HepG2 (cell line): ENCODE results near the gene ARHGEF10L. TPM values are rescaled to one million over a fixed set of nuclear protein-coding genes. Genes with fewer than 3 reads are reported as not detected.
A peak's percentile ranks its signal among the peaks of the same experiment; 100 is the strongest.

Experiments used
- TSC22D2 ChIP-seq: sonication (generic); formaldehyde crosslinking; IDR thresholded peaks from 2 replicates; pipeline ENCODE4 v1.5.1; 2020; ENCODE audit warnings: missing genetic modification reagents, mild to moderate bottlenecking, borderline replicate concordance
- ZBTB42 ChIP-seq: sonication (generic); formaldehyde crosslinking; IDR thresholded peaks from 2 replicates; pipeline ENCODE4 v1.5.0; 2020; ENCODE audit warnings: mild to moderate bottlenecking, missing genetic modification reagents
- ZNF788 ChIP-seq: sonication (generic); formaldehyde crosslinking; IDR thresholded peaks from 2 replicates; pipeline ENCODE4 v1.5.0; 2020; ENCODE audit warnings: mild to moderate bottlenecking, missing genetic modification reagents, borderline replicate concordance
- polyA plus RNA-seq, 8 experiments: library from polyadenylated mRNA; depleted of rRNA in 3 of 8; stranded (reverse) in 7 of 8; unstranded in 1 of 8; fragments of >200 nt; fragmentation: Illumina TruSeq in 4 of 8; extraction: Trizol in 4 of 8; gene quantifications; 2 replicates each; pipeline versions ENCODE4 v1.2.1 to v1.2.3, GENCODE V29; 2011 to 2016; ENCODE audit warnings: low read depth in 4 of 8, missing spikeins in 1 of 8, mixed read lengths in 1 of 8; ENCODE audit not compliant: insufficient read depth in 1 of 8
- total RNA-seq, 5 experiments: library from RNA; depleted of rRNA; stranded (reverse); fragments of >200 nt; fragmentation: Illumina TruSeq; extraction: Trizol; gene quantifications; 2 replicates each; pipeline ENCODE4 v1.2.3, GENCODE V29; 2016; ENCODE audit warnings: low read depth in 1 of 5
- TF ChIP-seq, protein P1 (sequence below): sonication (generic); formaldehyde crosslinking; IDR thresholded peaks from 2 replicates; pipeline ENCODE4 v1.4.0; 2020; ENCODE audit warnings: missing genetic modification reagents, borderline replicate concordance
- TF ChIP-seq, protein P2 (sequence below): sonication (generic); formaldehyde crosslinking; IDR thresholded peaks from 2 replicates; pipeline ENCODE4 v1.5.1; 2020; ENCODE audit warnings: mild to moderate bottlenecking, missing genetic modification reagents, moderate library complexity

ARHGEF10L gene
- total and polyA plus RNA-seq, 2 of the 13 experiments (the other 11 are each of a cell fraction or from before 2014, with no cell fraction given), result 46.5 to 78.3 TPM

DNA sequence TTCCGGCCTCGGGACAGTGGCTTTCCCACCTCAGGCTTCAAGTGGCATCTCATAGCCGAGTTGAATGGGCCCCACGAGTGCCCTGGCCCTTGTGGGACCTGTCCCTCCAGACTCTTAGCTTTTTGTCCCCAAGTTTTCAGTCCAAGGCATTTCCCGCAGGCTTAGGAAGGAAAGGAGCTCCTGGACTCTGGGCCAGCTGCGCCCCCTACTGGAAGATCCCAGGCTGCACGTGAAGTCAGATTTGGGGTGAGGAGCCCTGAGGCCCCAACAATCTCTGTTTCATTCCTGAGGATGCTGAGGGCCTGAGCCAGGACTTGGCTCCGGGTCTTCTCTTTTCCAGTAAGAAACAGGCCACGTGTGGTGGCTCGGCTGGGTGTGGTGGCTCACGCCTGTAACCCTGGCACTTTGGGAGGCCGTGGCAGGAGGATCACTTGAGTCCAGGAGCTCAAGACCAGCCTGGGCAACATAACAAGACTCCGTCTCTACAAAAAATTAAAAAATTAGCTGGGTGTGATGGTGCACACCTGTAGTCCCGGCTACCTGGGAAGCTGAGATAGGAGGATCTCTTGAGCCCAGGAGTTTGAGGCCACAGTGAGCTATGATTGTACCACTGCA lies 67.4 kb downstream of the ARHGEF10L start (continued):
- TF ChIP-seq, protein P1, sequence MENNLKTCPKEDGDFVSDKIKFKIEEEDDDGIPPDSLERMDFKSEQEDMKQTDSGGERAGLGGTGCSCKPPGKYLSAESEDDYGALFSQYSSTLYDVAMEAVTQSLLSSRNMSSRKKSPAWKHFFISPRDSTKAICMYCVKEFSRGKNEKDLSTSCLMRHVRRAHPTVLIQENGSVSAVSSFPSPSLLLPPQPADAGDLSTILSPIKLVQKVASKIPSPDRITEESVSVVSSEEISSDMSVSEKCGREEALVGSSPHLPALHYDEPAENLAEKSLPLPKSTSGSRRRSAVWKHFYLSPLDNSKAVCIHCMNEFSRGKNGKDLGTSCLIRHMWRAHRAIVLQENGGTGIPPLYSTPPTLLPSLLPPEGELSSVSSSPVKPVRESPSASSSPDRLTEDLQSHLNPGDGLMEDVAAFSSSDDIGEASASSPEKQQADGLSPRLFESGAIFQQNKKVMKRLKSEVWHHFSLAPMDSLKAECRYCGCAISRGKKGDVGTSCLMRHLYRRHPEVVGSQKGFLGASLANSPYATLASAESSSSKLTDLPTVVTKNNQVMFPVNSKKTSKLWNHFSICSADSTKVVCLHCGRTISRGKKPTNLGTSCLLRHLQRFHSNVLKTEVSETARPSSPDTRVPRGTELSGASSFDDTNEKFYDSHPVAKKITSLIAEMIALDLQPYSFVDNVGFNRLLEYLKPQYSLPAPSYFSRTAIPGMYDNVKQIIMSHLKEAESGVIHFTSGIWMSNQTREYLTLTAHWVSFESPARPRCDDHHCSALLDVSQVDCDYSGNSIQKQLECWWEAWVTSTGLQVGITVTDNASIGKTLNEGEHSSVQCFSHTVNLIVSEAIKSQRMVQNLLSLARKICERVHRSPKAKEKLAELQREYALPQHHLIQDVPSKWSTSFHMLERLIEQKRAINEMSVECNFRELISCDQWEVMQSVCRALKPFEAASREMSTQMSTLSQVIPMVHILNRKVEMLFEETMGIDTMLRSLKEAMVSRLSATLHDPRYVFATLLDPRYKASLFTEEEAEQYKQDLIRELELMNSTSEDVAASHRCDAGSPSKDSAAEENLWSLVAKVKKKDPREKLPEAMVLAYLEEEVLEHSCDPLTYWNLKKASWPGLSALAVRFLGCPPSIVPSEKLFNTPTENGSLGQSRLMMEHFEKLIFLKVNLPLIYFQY, result 0 out of 2 replicates have a peak, but pooled peaks have one; percentile 28
- TF ChIP-seq TSC22D2, result peak; percentile 30; the same call in 1 of the 2 replicates
- no peak for TF ChIP-seq ZBTB42 (CRISPR knock-in tag)
- peak; percentile 19; the same call in 1 of the 2 replicates for TF ChIP-seq ZNF788 (CRISPR knock-in tag)
- TF ChIP-seq, protein P2, sequence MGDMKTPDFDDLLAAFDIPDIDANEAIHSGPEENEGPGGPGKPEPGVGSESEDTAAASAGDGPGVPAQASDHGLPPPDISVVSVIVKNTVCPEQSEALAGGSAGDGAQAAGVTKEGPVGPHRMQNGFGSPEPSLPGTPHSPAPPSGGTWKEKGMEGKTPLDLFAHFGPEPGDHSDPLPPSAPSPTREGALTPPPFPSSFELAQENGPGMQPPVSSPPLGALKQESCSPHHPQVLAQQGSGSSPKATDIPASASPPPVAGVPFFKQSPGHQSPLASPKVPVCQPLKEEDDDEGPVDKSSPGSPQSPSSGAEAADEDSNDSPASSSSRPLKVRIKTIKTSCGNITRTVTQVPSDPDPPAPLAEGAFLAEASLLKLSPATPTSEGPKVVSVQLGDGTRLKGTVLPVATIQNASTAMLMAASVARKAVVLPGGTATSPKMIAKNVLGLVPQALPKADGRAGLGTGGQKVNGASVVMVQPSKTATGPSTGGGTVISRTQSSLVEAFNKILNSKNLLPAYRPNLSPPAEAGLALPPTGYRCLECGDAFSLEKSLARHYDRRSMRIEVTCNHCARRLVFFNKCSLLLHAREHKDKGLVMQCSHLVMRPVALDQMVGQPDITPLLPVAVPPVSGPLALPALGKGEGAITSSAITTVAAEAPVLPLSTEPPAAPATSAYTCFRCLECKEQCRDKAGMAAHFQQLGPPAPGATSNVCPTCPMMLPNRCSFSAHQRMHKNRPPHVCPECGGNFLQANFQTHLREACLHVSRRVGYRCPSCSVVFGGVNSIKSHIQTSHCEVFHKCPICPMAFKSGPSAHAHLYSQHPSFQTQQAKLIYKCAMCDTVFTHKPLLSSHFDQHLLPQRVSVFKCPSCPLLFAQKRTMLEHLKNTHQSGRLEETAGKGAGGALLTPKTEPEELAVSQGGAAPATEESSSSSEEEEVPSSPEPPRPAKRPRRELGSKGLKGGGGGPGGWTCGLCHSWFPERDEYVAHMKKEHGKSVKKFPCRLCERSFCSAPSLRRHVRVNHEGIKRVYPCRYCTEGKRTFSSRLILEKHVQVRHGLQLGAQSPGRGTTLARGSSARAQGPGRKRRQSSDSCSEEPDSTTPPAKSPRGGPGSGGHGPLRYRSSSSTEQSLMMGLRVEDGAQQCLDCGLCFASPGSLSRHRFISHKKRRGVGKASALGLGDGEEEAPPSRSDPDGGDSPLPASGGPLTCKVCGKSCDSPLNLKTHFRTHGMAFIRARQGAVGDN (CRISPR knock-in tag), result peak; percentile 43
